Astrocyte of the cerebellum (primary cell): ENCODE results near the gene SCYGR5.

ENCODE experiments used
- DNase-seq: peaks from one replicate; pipeline ENCODE4 v3.0.0-alpha.2; 2011; ENCODE audit warnings: low read depth
- H3K4me3 ChIP-seq: 2 replicates; pipeline ENCODE4 v1.5.1; 2011; ENCODE audit warnings: mild to moderate bottlenecking, low read depth, low read length, moderate library complexity
- in situ Hi-C: cut with HindIII; loops from 2 replicates; pipeline ENCODE4 v1.10.0; 2017; ENCODE audit warnings: low sequenced_read_pairs
- TF ChIP-seq, protein P1 (sequence below): IDR thresholded peaks from 2 replicates; pipeline ENCODE4 v1.5.1; 2012; ENCODE audit warnings: low read length, low read depth, moderate library complexity, mild to moderate bottlenecking; ENCODE audit errors: missing control alignments

SCYGR5 gene

DNA sequence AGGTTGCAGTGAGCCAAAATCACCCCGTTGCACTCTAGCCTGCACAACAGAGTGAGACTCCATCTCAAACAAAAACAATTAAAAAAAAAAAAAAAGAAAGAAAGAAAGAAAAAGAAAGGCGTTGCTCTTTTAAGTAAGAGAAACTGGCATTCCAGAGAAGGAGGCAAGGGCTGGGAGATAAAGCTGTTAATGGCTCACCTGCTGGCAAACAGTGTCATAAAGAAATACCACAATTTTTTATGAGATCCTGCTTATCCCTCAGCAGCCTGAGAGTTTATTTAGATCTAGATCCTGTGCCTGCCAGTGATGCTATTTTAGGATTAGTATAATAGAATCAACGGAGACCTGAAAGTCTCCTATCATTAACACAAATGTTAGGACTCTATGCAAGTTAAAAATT is 35.0 kb downstream of the SCYGR5 start:
- TF ChIP-seq, protein P1, sequence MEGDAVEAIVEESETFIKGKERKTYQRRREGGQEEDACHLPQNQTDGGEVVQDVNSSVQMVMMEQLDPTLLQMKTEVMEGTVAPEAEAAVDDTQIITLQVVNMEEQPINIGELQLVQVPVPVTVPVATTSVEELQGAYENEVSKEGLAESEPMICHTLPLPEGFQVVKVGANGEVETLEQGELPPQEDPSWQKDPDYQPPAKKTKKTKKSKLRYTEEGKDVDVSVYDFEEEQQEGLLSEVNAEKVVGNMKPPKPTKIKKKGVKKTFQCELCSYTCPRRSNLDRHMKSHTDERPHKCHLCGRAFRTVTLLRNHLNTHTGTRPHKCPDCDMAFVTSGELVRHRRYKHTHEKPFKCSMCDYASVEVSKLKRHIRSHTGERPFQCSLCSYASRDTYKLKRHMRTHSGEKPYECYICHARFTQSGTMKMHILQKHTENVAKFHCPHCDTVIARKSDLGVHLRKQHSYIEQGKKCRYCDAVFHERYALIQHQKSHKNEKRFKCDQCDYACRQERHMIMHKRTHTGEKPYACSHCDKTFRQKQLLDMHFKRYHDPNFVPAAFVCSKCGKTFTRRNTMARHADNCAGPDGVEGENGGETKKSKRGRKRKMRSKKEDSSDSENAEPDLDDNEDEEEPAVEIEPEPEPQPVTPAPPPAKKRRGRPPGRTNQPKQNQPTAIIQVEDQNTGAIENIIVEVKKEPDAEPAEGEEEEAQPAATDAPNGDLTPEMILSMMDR: no peak
- DNase-seq: no peak
- in situ Hi-C loops: no loop called here
- H3K4me3 ChIP-seq: no peak overlapping the region

DNA sequence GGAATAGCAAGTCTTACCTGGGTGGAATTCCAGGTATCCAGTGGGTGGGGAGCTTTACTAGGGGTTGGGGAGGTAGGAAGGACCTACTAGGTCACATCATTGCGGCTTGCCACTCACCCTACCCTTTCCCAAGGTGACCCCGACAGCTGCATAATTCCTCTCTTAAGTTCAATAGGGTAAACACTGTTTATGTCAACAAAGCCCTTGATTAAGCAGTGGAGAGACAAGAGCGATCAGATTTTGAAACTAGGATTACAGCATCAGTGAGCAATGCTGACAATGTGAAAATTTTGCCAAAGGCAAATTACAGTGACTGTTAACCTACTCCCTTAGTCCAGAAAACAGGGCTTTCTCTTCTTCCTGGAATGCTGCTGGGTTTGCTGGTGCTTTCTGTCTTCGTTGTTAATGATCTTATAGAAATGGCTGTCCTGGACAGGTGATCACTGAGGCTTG is 36.7 kb downstream of the SCYGR5 start:
- in situ Hi-C loops: no loop called here
- DNase-seq: no peak
- TF ChIP-seq, protein P1: no peak

DNA sequence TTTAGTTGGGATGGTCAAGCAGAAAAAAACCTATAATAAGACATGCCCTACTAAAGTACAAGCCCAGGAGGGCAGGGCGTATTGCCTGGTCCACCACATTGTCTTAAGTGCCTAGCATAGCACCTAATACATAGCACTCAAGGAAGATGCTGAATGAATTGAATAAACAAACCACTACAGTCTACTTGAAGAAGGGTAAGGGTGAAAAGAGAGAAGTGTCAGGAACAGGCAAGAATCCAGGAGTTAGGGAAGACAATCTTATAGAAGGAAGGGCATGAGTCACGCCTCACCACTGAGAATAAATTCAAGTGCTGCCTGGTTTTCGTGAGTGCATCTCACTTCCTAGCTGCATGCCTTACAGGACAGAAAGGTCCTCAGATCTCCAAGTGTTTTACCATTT is 37.4 kb downstream of the SCYGR5 start:
- H3K4me3 ChIP-seq: no peak overlapping the region
- in situ Hi-C loops: no loop called here
- DNase-seq: no peak
- TF ChIP-seq, protein P1: no peak

More for the DNA sequence above, 36.7 kb downstream of the SCYGR5 start:
- no peak overlapping the region for H3K4me3 ChIP-seq

DNA sequence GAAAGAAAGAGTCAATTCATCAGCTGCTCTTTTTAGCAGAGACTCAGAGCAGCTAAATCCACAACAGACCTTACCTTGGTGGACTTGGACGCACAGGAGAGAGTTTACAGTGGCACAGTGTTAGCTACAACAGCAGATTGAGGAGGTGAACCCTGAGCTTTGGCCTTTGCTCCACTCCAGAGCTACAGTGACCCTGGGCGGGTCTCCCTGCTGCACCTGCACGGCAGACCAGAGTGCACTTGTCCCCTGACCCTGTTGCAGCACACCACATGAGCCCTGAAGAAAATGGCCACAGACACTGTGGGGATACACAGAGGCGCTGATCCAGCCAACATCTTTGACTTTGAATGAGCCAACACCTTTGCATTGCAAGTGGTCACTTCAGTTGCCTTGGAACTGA is 40.3 kb downstream of the SCYGR5 start:
- TF ChIP-seq, protein P1: no peak
- in situ Hi-C loops: no loop called here
- H3K4me3 ChIP-seq: no peak overlapping the region
- no peak for DNase-seq

DNA sequence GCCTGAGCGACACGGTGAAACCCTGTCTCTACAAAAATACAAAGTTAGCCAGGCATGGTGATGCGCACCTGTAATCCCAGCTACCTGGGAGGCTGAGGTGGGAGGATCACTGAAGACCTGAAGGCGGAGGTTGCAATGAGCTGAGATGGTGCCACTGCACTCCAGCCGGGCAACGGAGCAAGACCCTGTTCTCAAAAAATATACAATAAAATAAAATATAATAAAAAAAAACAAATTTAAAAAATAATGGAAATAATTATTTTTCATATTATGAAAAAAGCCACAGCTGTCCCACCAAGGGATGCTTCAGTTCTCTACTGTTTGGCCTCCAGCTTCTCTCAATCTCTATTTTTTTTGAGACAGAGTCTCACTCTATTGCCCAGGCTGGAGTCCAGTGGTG is 40.8 kb downstream of the SCYGR5 start:
- in situ Hi-C loops: no loop called here
- TF ChIP-seq, protein P1: no peak
- no peak overlapping the region for H3K4me3 ChIP-seq
- DNase-seq: no peak

DNA sequence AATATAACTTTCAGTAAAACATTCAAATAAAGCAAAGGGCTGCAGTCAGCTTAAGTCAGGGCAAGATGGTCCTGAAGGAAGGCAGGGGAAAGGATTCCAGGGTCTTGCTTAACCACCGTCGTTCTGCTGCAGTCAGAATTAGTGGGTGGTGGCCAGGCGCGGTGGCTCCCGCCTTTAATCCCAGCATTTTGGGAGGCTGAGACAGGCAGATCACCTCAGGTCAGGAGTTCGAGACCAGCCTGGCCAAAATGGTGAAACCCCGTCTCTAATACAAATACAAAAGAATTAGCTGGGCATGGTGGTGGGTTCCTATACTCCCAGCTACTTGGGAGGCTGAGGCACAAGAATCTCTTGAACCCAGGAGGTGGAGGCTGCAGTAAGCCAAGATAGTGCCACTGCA is 44.4 kb downstream of the SCYGR5 start:
- no peak overlapping the region for H3K4me3 ChIP-seq
- TF ChIP-seq, protein P1: no peak
- in situ Hi-C loops: no loop called here
- no peak for DNase-seq

DNA sequence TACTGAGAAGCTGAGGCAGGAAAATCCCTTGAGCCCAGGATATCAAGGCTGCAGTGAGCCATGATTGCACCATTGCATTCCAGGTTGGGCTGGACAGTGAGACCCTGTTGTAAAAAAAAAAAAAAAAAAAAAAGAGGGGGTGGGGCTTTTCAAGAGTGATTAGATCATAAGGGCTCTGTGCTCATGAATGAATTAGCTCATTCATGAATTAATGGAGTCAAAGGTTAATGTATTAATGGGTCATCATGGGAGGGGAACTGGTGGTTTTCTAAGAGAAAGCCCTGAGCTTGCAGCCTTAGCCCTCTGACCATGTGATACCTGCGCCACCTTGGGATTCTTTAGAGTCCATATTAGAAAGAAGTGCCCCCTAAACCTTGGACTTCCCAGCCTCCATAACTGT is 46.7 kb downstream of the SCYGR5 start:
- H3K4me3 ChIP-seq: no peak overlapping the region
- in situ Hi-C loops: no loop called here
- TF ChIP-seq, protein P1: no peak
- no peak for DNase-seq
